Body of pancreas (tissue), 4 donors: ENCODE measurements around the gene MDFIC. TPM values are rescaled to one million over a fixed set of nuclear protein-coding genes. Genes with fewer than 3 reads are reported as not detected.

Experiments
- ATAC-seq: fragments of 150-250 bp; one replicate; pipeline ENCODE4 v1.9.1; 2016
- DNase-seq, 4 donors: peaks; one replicate each; pipeline ENCODE4 v3.0.0-alpha.2; 2019
- H3K27ac ChIP-seq, 4 donors: fragments of 200-600 bp; sonication (generic); 1 replicate in 3 of 4; 2 replicates in 1 of 4; pipeline versions ENCODE4 v1.5.1 to v1.6.1; 2016 to 2019; ENCODE audit warnings: mild to moderate bottlenecking in 1 of 4, mixed read lengths in 1 of 4, moderate library complexity in 1 of 4
- H3K27me3 ChIP-seq, 2 donors: fragments of 200-600 bp; sonication (generic); one replicate each; pipeline ENCODE4 v1.6.0; 2016; ENCODE audit warnings: mild to moderate bottlenecking in 1 of 2
- H3K36me3 ChIP-seq, 2 donors: fragments of 200-600 bp; sonication (generic); replicated peaks in 1 of 2; 2 replicates each; pipeline ENCODE4 v1.5.1; 2016; ENCODE audit warnings: low read depth in 2 of 2; ENCODE audit not compliant: insufficient read depth in 1 of 2
- H3K4me1 ChIP-seq: fragments of 200-600 bp; sonication (generic); one replicate; pipeline ENCODE4 v1.6.0; 2016
- H3K4me3 ChIP-seq, 2 donors: fragments of 200-600 bp; sonication (generic); 1 replicate in 1 of 2; 2 replicates in 1 of 2; pipeline ENCODE4 v1.5.1; 2016 to 2019
- H3K9me3 ChIP-seq, 3 donors: fragments of 200-600 bp; sonication (generic); 1 replicate in 2 of 3; 2 replicates in 1 of 3; pipeline ENCODE4 v1.5.1; 2016
- POLR2A ChIP-seq, 3 donors: fragments of 450-650 bp; IDR thresholded peaks; one replicate each; pipeline ENCODE4 v1.6.1; 2016; ENCODE audit warnings: antibody characterized with exemption in 3 of 3, mild to moderate bottlenecking in 2 of 3
- WGBS, 2 donors: methylation state at CpG; one replicate each; pipeline ENCODE4 v1.1.5; 2017; 5-methylcytosine and 5-hydroxymethylcytosine counted together
- intact Hi-C: fragments of 100-400 bp; cut with DNase I; formaldehyde crosslinking; loops from one replicate; pipeline ENCODE4 v1.15.1; 2023
- total RNA-seq, 2 donors: library from RNA; depleted of rRNA; stranded (reverse); fragments of >200 nt; gene quantifications; one replicate each; pipeline ENCODE4 v1.1.0, GENCODE V29; 2016
- TF ChIP-seq, protein P1 (sequence below), 7 experiments: fragments of 450-650 bp in 4 of 7; fragments of 200-600 bp in 3 of 7; sonication (generic) in 3 of 7; IDR thresholded peaks; one replicate each; pipeline ENCODE4 v1.5.1; 2016 to 2019; ENCODE audit warnings: antibody characterized with exemption in 7 of 7

The MDFIC gene
- total RNA-seq, 2 donors from 2014 or later = 12.5 to 35.3 TPM

GRCh38 chr7:115058726-115059125, 136.8 kb downstream of the MDFIC start:
- TF ChIP-seq, protein P1, sequence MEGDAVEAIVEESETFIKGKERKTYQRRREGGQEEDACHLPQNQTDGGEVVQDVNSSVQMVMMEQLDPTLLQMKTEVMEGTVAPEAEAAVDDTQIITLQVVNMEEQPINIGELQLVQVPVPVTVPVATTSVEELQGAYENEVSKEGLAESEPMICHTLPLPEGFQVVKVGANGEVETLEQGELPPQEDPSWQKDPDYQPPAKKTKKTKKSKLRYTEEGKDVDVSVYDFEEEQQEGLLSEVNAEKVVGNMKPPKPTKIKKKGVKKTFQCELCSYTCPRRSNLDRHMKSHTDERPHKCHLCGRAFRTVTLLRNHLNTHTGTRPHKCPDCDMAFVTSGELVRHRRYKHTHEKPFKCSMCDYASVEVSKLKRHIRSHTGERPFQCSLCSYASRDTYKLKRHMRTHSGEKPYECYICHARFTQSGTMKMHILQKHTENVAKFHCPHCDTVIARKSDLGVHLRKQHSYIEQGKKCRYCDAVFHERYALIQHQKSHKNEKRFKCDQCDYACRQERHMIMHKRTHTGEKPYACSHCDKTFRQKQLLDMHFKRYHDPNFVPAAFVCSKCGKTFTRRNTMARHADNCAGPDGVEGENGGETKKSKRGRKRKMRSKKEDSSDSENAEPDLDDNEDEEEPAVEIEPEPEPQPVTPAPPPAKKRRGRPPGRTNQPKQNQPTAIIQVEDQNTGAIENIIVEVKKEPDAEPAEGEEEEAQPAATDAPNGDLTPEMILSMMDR (IDR thresholded peaks at IDR 0.05) = no peak
- no peak for TF ChIP-seq POLR2A (IDR thresholded peaks at IDR 0.05)
- ATAC-seq (no peak), DNase-seq (no peak)
- no peaks in the 10 kb centered on the region for H3K36me3 ChIP-seq
- peak overlapping the region in 2 of 4 donors; percentile 46 to 65 for H3K27ac ChIP-seq
- H3K4me1 ChIP-seq = no peaks in the 10 kb centered on the region
- intact Hi-C loops = no loop called here
- no peaks in the 10 kb centered on the region for H3K27me3 ChIP-seq
- no peaks in the 10 kb centered on the region for H3K9me3 ChIP-seq
- H3K4me3 ChIP-seq = no peak overlapping the region
- 63 to 68% methylated on average over 3 of the region's 3 CpGs for WGBS, 2 donors

- no peaks in the 10 kb centered on the region for H3K27me3 ChIP-seq
- H3K4me1 ChIP-seq = no peaks in the 10 kb centered on the region
- TF ChIP-seq, protein P1 (IDR thresholded peaks at IDR 0.05) = no peak
- TF ChIP-seq POLR2A (IDR thresholded peaks at IDR 0.05) = no peak
- no peaks in the 10 kb centered on the region for H3K36me3 ChIP-seq
- peak overlapping the region; percentile 23 to 65 (median 43) for H3K27ac ChIP-seq
- H3K9me3 ChIP-seq = no peaks in the 10 kb centered on the region
- DNase-seq (peak in 1 of 4 donors; percentile 11), ATAC-seq (peak; percentile 78)
- intact Hi-C loops = no loop called here
- no peak overlapping the region for H3K4me3 ChIP-seq
Measured at GRCh38 chr7:115059321-115059720, 137.4 kb downstream of the MDFIC start.

DNA sequence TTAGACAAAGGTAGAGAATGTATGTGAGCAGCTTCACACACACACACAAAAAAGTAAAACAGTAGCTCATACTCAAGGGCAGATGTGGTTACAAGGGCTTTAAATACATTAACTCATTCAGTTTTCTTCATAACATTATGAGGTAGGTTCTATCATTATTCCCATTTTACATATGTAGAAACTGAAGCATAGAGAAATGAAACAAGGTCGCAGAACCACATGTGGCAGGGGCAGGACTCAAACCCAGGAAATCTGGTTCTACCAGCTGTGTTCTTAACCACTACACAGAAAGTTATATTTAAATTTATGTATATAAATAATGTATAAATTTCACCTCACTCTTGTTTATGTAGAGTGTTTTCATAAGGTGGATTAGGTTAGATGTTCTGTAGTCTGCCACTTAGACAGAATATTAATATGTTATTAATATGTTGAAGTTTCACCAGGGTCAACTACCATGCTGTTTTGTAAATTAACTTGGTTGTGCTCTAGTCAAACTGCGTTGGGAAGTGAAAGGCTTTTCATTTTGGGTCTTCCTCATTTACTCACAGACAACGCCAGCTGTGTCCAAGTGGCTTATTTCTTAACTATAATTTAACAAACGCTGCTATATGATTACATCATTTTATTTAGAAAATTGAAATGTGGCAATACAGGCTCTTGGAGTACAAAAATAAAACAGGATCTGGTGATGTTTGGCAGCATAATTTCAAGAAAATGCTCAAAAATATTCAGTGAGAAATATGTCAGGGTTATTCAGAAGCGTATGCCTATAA, 138.4 kb downstream of the MDFIC start:
- Histone ChIP-seq H3K4me3 (no peak overlapping the region), H3K9me3 (no peaks in the 10 kb centered on the region), H3K27me3 (no peaks in the 10 kb centered on the region), H3K4me1 (no peaks in the 10 kb centered on the region), H3K27ac (peak overlapping the region in 2 of 4 donors; percentile 23 to 65), H3K36me3 (no peaks in the 10 kb centered on the region)
- TF ChIP-seq, protein P1 (IDR thresholded peaks at IDR 0.05) = no peak
- TF ChIP-seq POLR2A (IDR thresholded peaks at IDR 0.05) = no peak
- intact Hi-C loops = no loop called here
- WGBS, 2 donors = 80 to 90% methylated on average over 5 of the region's 5 CpGs
- ATAC-seq (no peak), DNase-seq (peak in 1 of 4 donors; percentile 22)

DNA sequence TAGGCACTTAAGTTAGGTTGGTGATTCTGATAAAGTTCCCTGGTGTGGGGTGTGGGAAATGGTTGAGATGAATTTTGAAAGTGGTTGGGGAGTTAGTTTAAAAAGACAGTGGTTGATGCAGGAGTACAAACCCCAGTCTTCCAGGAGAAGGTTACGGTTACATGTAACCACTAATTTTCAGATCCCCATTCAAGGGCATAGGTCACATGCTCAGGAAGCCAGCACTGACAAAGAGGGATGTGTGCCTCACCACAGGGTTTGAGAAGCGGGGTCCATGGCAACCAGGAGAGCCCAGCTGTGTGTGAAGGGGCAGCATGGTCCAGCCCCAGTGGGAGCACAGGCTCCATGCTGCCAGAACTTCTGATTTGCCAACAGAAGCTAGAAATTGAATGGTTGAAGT, 144.2 kb downstream of the MDFIC start:
- WGBS, 2 donors = 91 to 94% methylated on average over 2 of the region's 2 CpGs
- ATAC-seq = no peak
- Histone ChIP-seq H3K27ac (no peak overlapping the region), H3K4me3 (no peak overlapping the region), H3K4me1 (no peaks in the 10 kb centered on the region), H3K36me3 (no peaks in the 10 kb centered on the region), H3K9me3 (no peaks in the 10 kb centered on the region), H3K27me3 (no peaks in the 10 kb centered on the region)
- DNase-seq = peak in 1 of 4 donors; percentile 8
- TF ChIP-seq POLR2A (IDR thresholded peaks at IDR 0.05) = no peak
- TF ChIP-seq, protein P1 (IDR thresholded peaks at IDR 0.05) = no peak
- intact Hi-C loops = no loop called here

DNA sequence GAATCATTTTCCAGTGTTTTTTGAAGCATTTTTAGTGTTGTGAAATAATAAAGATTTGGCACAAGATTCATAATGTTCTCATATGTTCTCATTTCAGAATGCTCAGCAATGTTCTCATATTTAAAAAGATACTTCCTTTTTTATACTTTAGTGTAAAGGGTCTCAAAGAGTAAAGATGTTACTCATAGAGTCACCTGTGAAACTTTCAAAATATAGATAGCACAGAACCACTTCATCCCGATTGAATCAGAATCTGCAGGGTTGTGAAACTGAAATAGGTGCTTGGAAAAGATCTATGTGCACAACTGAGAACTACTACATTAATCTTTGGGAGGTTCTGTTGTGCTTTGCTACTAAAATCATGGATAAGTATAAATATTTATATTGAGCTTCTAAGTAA, 144.7 kb downstream of the MDFIC start:
- 61 to 66% methylated on average over 1 of the region's 1 CpG for WGBS, 2 donors
- Histone ChIP-seq H3K4me3 (no peak overlapping the region), H3K4me1 (no peaks in the 10 kb centered on the region), H3K9me3 (no peaks in the 10 kb centered on the region), H3K27me3 (no peaks in the 10 kb centered on the region), H3K36me3 (no peaks in the 10 kb centered on the region), H3K27ac (no peak overlapping the region)
- DNase-seq = no peak
- no peak for ATAC-seq
- TF ChIP-seq, protein P1 (IDR thresholded peaks at IDR 0.05) = no peak
- TF ChIP-seq POLR2A (IDR thresholded peaks at IDR 0.05) = no peak
- intact Hi-C loops = no loop called here
